ENCODE data around the gene CTRL. TPM values are rescaled to one million over a fixed set of nuclear protein-coding genes. Genes with fewer than 3 reads are reported as not detected.

The CTRL gene
- total RNA-seq, 2 donors from 2014 or later, result 0.85 TPM; not detected in 1

GRCh38 chr16:67962135-67962534 lies 30.5 kb upstream of the CTRL start:
- H3K36me3 ChIP-seq, result peaks cover 0 to 19% of the 10 kb centered on the region in 2 donors
- peaks cover 10% of the 10 kb centered on the region for H3K4me1 ChIP-seq (replicated peaks)
- H3K9me3 ChIP-seq, result no peaks in the 10 kb centered on the region
- H3K4me3 ChIP-seq, result no peak overlapping the region
- H3K27ac ChIP-seq, result peak overlapping the region in 1 of 2 donors; percentile 6
- TF ChIP-seq CTCF (IDR thresholded peaks at IDR 0.05) (no peak), POLR2A (IDR thresholded peaks at IDR 0.05) (no peak), POLR2AphosphoS5 (IDR thresholded peaks at IDR 0.05) (no peak)
- WGBS, result 95% methylated on average over 8 of the region's 8 CpGs
- intact Hi-C loops (cut with DNase I), result no loop called here
- no peak for DNase-seq (ENCODE audit: low spot score)
- no peaks in the 10 kb centered on the region for H3K27me3 ChIP-seq (replicated peaks; ENCODE audit: insufficient read depth)

- intact Hi-C loops (cut with DNase I), result no loop called here
- Histone ChIP-seq H3K4me3 (no peak overlapping the region), H3K4me1 (replicated peaks) (peaks cover 5% of the 10 kb centered on the region), H3K27ac (peak overlapping the region in 1 of 2 donors; percentile 62), H3K27me3 (replicated peaks; ENCODE audit: insufficient read depth) (no peaks in the 10 kb centered on the region), H3K36me3 (peaks cover 0 to 19% of the 10 kb centered on the region in 2 donors), H3K9me3 (no peaks in the 10 kb centered on the region)
- peak; percentile 91 for TF ChIP-seq POLR2AphosphoS5 (IDR thresholded peaks at IDR 0.05)
- TF ChIP-seq POLR2A (IDR thresholded peaks at IDR 0.05), result no peak
- no peak for TF ChIP-seq CTCF (IDR thresholded peaks at IDR 0.05)
- WGBS, result 43% methylated on average over 12 of the region's 13 CpGs
- peak; percentile 97 for DNase-seq (ENCODE audit: low spot score)
Measured at GRCh38 chr16:67961551-67961957, 29.9 kb upstream of the CTRL start.

- no peak for DNase-seq (ENCODE audit: low spot score)
- WGBS, result 65% methylated on average over 11 of the region's 11 CpGs
- no peak overlapping the region for H3K4me3 ChIP-seq
- peaks cover 5% of the 10 kb centered on the region for H3K4me1 ChIP-seq (replicated peaks)
- peaks cover 0 to 19% of the 10 kb centered on the region in 2 donors for H3K36me3 ChIP-seq
- H3K27me3 ChIP-seq (replicated peaks; ENCODE audit: insufficient read depth), result no peaks in the 10 kb centered on the region
- H3K9me3 ChIP-seq, result no peaks in the 10 kb centered on the region
- intact Hi-C loops (cut with DNase I), result no loop called here
- TF ChIP-seq CTCF (IDR thresholded peaks at IDR 0.05) (no peak), POLR2A (IDR thresholded peaks at IDR 0.05) (no peak), POLR2AphosphoS5 (IDR thresholded peaks at IDR 0.05) (peak; percentile 35)
- peak overlapping the region; percentile 23 to 62 for H3K27ac ChIP-seq
Measured at GRCh38 chr16:67959536-67960329, 28.1 kb upstream of the CTRL start.

- Histone ChIP-seq H3K36me3 (peaks cover 0 to 19% of the 10 kb centered on the region in 2 donors), H3K4me1 (replicated peaks) (peaks cover 10% of the 10 kb centered on the region), H3K27ac (no peak overlapping the region), H3K9me3 (no peaks in the 10 kb centered on the region), H3K4me3 (no peak overlapping the region), H3K27me3 (replicated peaks; ENCODE audit: insufficient read depth) (no peaks in the 10 kb centered on the region)
- DNase-seq (ENCODE audit: low spot score), result no peak
- intact Hi-C loops (cut with DNase I), result no loop called here
- TF ChIP-seq CTCF (IDR thresholded peaks at IDR 0.05) (no peak), POLR2AphosphoS5 (IDR thresholded peaks at IDR 0.05) (no peak), POLR2A (IDR thresholded peaks at IDR 0.05) (no peak)
- 98% methylated on average over 9 of the region's 9 CpGs for WGBS
Measured at GRCh38 chr16:67957622-67958021, 26.0 kb upstream of the CTRL start.

All from prostate gland (tissue), 2 donors.